HG03108 (cell line): ENCODE results near the gene PSMD13.
A peak's percentile ranks its signal among the peaks of the same experiment; 100 is the strongest.

Experiments used
- ATAC-seq: cut with Tn5 transposase; IDR thresholded peaks from one replicate; pipeline ENCODE4 v1.9.1; 2021; ENCODE audit warnings: moderate library complexity; ENCODE audit not compliant: unreplicated experiment

PSMD13 gene

GRCh38 chr11:241634-242033 is 4.9 kb downstream of the PSMD13 start:
- ATAC-seq = no peak

- ATAC-seq = no peak
Observed at GRCh38 chr11:244376-244775, 7.6 kb downstream of the PSMD13 start.

- ATAC-seq = no peak
Observed at GRCh38 chr11:249062-249461, 12.3 kb downstream of the PSMD13 start.

- no peak for ATAC-seq
Observed at GRCh38 chr11:250274-250673, 13.5 kb downstream of the PSMD13 start.

- peak; percentile 50 for ATAC-seq
Observed at GRCh38 chr11:250740-251299, 14.0 kb downstream of the PSMD13 start.

- no peak for ATAC-seq
Observed at GRCh38 chr11:251550-251949, 14.8 kb downstream of the PSMD13 start.

- ATAC-seq = no peak
Observed at GRCh38 chr11:252666-253065, 15.9 kb downstream of the PSMD13 start.

- no peak for ATAC-seq
Observed at GRCh38 chr11:253160-253885, 16.5 kb downstream of the PSMD13 start.

GRCh38 chr11:253886-254270 is 17.1 kb downstream of the PSMD13 start:
- ATAC-seq = no peak

- ATAC-seq = no peak
Observed at GRCh38 chr11:255176-255575, 18.4 kb downstream of the PSMD13 start.

- ATAC-seq = no peak
Observed at GRCh38 chr11:255816-256215, 19.0 kb downstream of the PSMD13 start.

GRCh38 chr11:256952-257737 is 20.4 kb downstream of the PSMD13 start:
- ATAC-seq = no peak

GRCh38 chr11:257766-258493 is 21.2 kb downstream of the PSMD13 start:
- ATAC-seq = no peak

GRCh38 chr11:259413-259812 is 22.6 kb downstream of the PSMD13 start:
- ATAC-seq = no peak

GRCh38 chr11:261624-262023 is 24.8 kb downstream of the PSMD13 start:
- ATAC-seq = no peak

GRCh38 chr11:266676-267439 is 30.1 kb downstream of the PSMD13 start:
- no peak for ATAC-seq

GRCh38 chr11:267491-267994 is 30.8 kb downstream of the PSMD13 start:
- ATAC-seq = no peak

- ATAC-seq = peak; percentile 56
Observed at GRCh38 chr11:268716-269145, 32.0 kb downstream of the PSMD13 start.

GRCh38 chr11:269146-269890 is 32.5 kb downstream of the PSMD13 start:
- ATAC-seq = peak; percentile 57
